WTC11 (cell line): ENCODE measurements around the gene CYP4Z1.

Source experiments
- ATF3 ChIP-seq: sonication (generic); formaldehyde crosslinking; conservative IDR thresholded peaks from 2 replicates; pipeline ENCODE4 v1.8.1; 2022; ENCODE audit warnings: mild to moderate bottlenecking, missing genetic modification reagents
- CTCF ChIP-seq: fragments of 200-600 bp; IDR thresholded peaks from 2 replicates; pipeline ENCODE4 v1.8.0; 2022; ENCODE audit warnings: antibody characterized with exemption
- FOXJ3 ChIP-seq: sonication (generic); formaldehyde crosslinking; IDR thresholded peaks from 2 replicates; pipeline ENCODE4 v1.9.0; 2021; ENCODE audit warnings: missing genetic modification reagents, mild to moderate bottlenecking, borderline replicate concordance
- FOXP4 ChIP-seq: sonication (generic); formaldehyde crosslinking; IDR thresholded peaks from 2 replicates; pipeline ENCODE4 v1.8.0; 2022; ENCODE audit warnings: mild to moderate bottlenecking, missing genetic modification reagents
- GRHL2 ChIP-seq: fragments of 250-450 bp; sonication (Bioruptor Pico); IDR thresholded peaks from 2 replicates; pipeline ENCODE4 v1.8.0; 2022; ENCODE audit warnings: mild to moderate bottlenecking, moderate library complexity; ENCODE audit not compliant: insufficient replicate concordance, severe bottlenecking
- MAX ChIP-seq: sonication (generic); formaldehyde crosslinking; IDR thresholded peaks from 2 replicates; pipeline ENCODE4 v1.8.0; 2022; ENCODE audit warnings: mild to moderate bottlenecking, missing genetic modification reagents
- NR2C2 ChIP-seq: sonication (generic); formaldehyde crosslinking; IDR thresholded peaks from 2 replicates; pipeline ENCODE4 v1.8.0; 2022; ENCODE audit warnings: mild to moderate bottlenecking, missing genetic modification reagents
- TEAD1 ChIP-seq: sonication (generic); formaldehyde crosslinking; IDR thresholded peaks from 2 replicates; pipeline ENCODE4 v1.8.0; 2022; ENCODE audit warnings: mild to moderate bottlenecking, missing genetic modification reagents
- TEAD4 ChIP-seq: sonication (generic); formaldehyde crosslinking; IDR thresholded peaks from 2 replicates; pipeline ENCODE4 v1.8.0; 2022; ENCODE audit warnings: mild to moderate bottlenecking, missing genetic modification reagents
- USF1 ChIP-seq: sonication (generic); formaldehyde crosslinking; IDR thresholded peaks from 2 replicates; pipeline ENCODE4 v1.8.0; 2022; ENCODE audit warnings: mild to moderate bottlenecking, missing genetic modification reagents
- USF2 ChIP-seq: sonication (generic); formaldehyde crosslinking; IDR thresholded peaks from 2 replicates; pipeline ENCODE4 v1.8.1; 2023; ENCODE audit warnings: mild to moderate bottlenecking, missing genetic modification reagents, moderate library complexity
- ZNF138 ChIP-seq: sonication (generic); formaldehyde crosslinking; conservative IDR thresholded peaks from 2 replicates; pipeline ENCODE4 v1.8.1; 2022; ENCODE audit warnings: mild to moderate bottlenecking, moderate library complexity, missing genetic modification reagents
- ZNF416 ChIP-seq: fragments of 250-450 bp; sonication (Bioruptor Pico); IDR thresholded peaks from 2 replicates; pipeline ENCODE4 v1.9.0; 2021; ENCODE audit warnings: mild to moderate bottlenecking, inconsistent platforms

GRCh38 chr1:47036764-47037163, 30.3 kb upstream of the CYP4Z1 start:
- TF ChIP-seq CTCF (no peak), ZNF138 (CRISPR knock-in tag) (no peak), ZNF416 (no peak), USF1 (CRISPR knock-in tag) (no peak), TEAD4 (CRISPR knock-in tag) (no peak), ATF3 (CRISPR knock-in tag) (no peak), USF2 (CRISPR knock-in tag) (no peak), NR2C2 (CRISPR knock-in tag) (no peak), MAX (no peak), FOXP4 (CRISPR knock-in tag) (no peak), FOXJ3 (no peak), TEAD1 (no peak), GRHL2 (no peak)
